Loucy (cell line): ENCODE data around the gene NEU3.

Experiments used
- EZH2phosphoT487 ChIP-seq: fragments of 200-600 bp; IDR thresholded peaks from 2 replicates; pipeline ENCODE4 v1.6.1; 2018; ENCODE audit warnings: antibody characterized with exemption, mild to moderate bottlenecking, moderate library complexity, borderline replicate concordance
- TF ChIP-seq, protein P1 (sequence below): fragments of 200-600 bp; sonication (generic); conservative IDR thresholded peaks from 2 replicates; pipeline ENCODE4 v1.5.1; 2014; ENCODE audit warnings: mild to moderate bottlenecking, antibody characterized with exemption, low read length

DNA sequence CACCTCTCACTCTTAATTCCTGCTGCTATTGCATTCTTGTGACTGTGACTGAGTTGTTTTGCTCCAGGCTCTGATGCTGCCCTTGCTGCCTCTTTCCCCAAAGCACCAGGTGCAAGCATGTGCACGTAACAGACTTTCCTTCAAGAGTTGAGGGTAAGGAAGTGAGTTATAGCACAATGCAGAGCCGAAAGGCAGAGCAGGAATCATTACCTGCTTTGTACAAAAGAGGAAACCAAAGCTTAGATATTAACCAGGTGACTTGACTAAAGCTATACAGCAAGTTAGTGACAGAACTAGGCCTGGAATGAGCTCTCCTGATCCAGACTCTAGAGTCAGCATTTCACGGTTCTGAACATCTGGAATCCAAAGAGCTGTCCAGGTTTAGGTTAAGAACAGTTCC lies 33.6 kb downstream of the NEU3 start:
- TF ChIP-seq, protein P1, sequence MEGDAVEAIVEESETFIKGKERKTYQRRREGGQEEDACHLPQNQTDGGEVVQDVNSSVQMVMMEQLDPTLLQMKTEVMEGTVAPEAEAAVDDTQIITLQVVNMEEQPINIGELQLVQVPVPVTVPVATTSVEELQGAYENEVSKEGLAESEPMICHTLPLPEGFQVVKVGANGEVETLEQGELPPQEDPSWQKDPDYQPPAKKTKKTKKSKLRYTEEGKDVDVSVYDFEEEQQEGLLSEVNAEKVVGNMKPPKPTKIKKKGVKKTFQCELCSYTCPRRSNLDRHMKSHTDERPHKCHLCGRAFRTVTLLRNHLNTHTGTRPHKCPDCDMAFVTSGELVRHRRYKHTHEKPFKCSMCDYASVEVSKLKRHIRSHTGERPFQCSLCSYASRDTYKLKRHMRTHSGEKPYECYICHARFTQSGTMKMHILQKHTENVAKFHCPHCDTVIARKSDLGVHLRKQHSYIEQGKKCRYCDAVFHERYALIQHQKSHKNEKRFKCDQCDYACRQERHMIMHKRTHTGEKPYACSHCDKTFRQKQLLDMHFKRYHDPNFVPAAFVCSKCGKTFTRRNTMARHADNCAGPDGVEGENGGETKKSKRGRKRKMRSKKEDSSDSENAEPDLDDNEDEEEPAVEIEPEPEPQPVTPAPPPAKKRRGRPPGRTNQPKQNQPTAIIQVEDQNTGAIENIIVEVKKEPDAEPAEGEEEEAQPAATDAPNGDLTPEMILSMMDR: no peak
- TF ChIP-seq EZH2phosphoT487: no peak
